Activated naive CD8-positive, alpha-beta T cell treated with anti-CD3 and anti-CD28 coated beads, Interleukin-2, amount 50 U/mL, for 24 hours (primary cell): ENCODE data around the gene DHCR7.

Source experiments
- ATAC-seq: fragments of 150-1000 bp; cut with Tn5 transposase; one replicate; pipeline ENCODE4 v1.10.0; 2021
- DNase-seq: peaks from one replicate; pipeline ENCODE4 v3.0.0; 2021
- H3K27ac Mint-ChIP-seq: one replicate; pipeline ENCODE4 v1.8.0; 2021; ENCODE audit warnings: mild to moderate bottlenecking, mixed read lengths
- H3K27me3 Mint-ChIP-seq: one replicate; pipeline ENCODE4 v1.8.0; 2021; ENCODE audit warnings: mixed read lengths
- H3K36me3 Mint-ChIP-seq: one replicate; pipeline ENCODE4 v1.8.0; 2021; ENCODE audit warnings: low read depth, mixed read lengths
- H3K4me1 Mint-ChIP-seq: one replicate; pipeline ENCODE4 v1.8.0; 2021; ENCODE audit warnings: mixed read lengths
- H3K4me3 Mint-ChIP-seq: one replicate; pipeline ENCODE4 v1.8.0; 2021; ENCODE audit warnings: mild to moderate bottlenecking, moderate library complexity, mixed read lengths
- H3K9me3 Mint-ChIP-seq: one replicate; pipeline ENCODE4 v1.8.0; 2021; ENCODE audit warnings: mixed read lengths

Gene DHCR7

GRCh38 chr11:71472941-71473792 is 25.0 kb upstream of the DHCR7 start:
- no peaks in the 10 kb centered on the region for H3K27me3 Mint-ChIP-seq
- ATAC-seq, result no peak
- DNase-seq, result no peak
- peaks cover 23% of the 10 kb centered on the region for H3K36me3 Mint-ChIP-seq
- H3K4me3 Mint-ChIP-seq, result no peak overlapping the region
- H3K9me3 Mint-ChIP-seq, result no peaks in the 10 kb centered on the region
- H3K4me1 Mint-ChIP-seq, result no peaks in the 10 kb centered on the region
- H3K27ac Mint-ChIP-seq, result no peak overlapping the region

GRCh38 chr11:71472357-71472885 is 24.2 kb upstream of the DHCR7 start:
- Mint-ChIP-seq H3K27ac (no peak overlapping the region), H3K9me3 (no peaks in the 10 kb centered on the region), H3K4me1 (no peaks in the 10 kb centered on the region), H3K36me3 (peaks cover 28% of the 10 kb centered on the region), H3K4me3 (no peak overlapping the region), H3K27me3 (no peaks in the 10 kb centered on the region)
- ATAC-seq (no peak), DNase-seq (no peak)

- no peak overlapping the region for H3K27ac Mint-ChIP-seq
- no peaks in the 10 kb centered on the region for H3K4me1 Mint-ChIP-seq
- no peaks in the 10 kb centered on the region for H3K27me3 Mint-ChIP-seq
- ATAC-seq, result no peak
- DNase-seq, result no peak
- no peak overlapping the region for H3K4me3 Mint-ChIP-seq
- H3K36me3 Mint-ChIP-seq, result peaks cover 35% of the 10 kb centered on the region
- no peaks in the 10 kb centered on the region for H3K9me3 Mint-ChIP-seq
Measured at GRCh38 chr11:71470946-71471345, 22.8 kb upstream of the DHCR7 start.

GRCh38 chr11:71467164-71467563 is 19.0 kb upstream of the DHCR7 start:
- ATAC-seq, result no peak
- Mint-ChIP-seq H3K9me3 (no peaks in the 10 kb centered on the region), H3K27me3 (no peaks in the 10 kb centered on the region), H3K4me1 (peaks cover 5% of the 10 kb centered on the region), H3K4me3 (no peak overlapping the region), H3K27ac (no peak overlapping the region), H3K36me3 (peaks cover 44% of the 10 kb centered on the region)
- DNase-seq, result no peak

DNA sequence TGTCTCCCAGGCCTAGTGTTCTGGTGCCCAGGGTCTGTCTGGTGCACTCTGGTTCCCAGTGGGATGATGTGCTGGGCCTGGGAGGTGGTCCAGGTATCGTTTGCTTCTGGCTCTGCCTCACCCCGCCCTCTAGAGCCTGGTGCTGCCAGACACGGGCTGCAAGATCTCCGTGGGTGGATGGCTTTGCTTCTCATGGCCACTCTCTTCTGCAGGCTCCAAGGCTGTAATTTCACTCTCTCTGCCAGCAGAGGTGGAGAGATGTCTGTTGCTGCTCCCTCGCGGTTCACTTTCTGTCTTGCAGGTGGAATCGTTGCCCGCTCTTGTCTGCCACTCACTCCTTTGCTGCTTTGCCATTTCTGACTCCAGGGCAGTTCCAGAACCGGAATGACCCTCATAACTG is 18.2 kb upstream of the DHCR7 start:
- Mint-ChIP-seq H3K9me3 (no peaks in the 10 kb centered on the region), H3K36me3 (peaks cover 46% of the 10 kb centered on the region), H3K27ac (no peak overlapping the region), H3K27me3 (no peaks in the 10 kb centered on the region), H3K4me3 (no peak overlapping the region), H3K4me1 (peaks cover 5% of the 10 kb centered on the region)
- ATAC-seq (no peak), DNase-seq (no peak)

DNA sequence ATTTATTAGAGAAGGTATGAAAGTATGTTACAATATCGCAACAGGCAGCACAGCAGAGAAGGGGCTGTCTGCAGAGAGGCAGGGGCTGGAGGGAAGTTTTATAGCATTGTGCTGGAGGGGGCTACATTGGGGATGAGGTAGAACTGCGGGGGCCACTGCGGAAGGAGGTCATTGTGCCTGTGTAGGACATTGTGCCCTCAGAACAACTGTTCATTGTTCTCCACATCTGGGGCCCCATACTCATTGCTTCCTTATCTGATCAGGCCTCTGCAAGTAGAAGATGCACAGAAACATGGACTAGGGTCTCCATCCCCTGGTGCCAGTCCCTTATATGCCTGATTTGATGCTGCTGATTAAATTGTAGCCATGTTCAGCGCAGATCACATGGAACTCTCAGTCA is 16.9 kb upstream of the DHCR7 start:
- H3K27me3 Mint-ChIP-seq, result no peaks in the 10 kb centered on the region
- peaks cover 57% of the 10 kb centered on the region for H3K36me3 Mint-ChIP-seq
- H3K4me1 Mint-ChIP-seq, result peaks cover 5% of the 10 kb centered on the region
- H3K9me3 Mint-ChIP-seq, result no peaks in the 10 kb centered on the region
- ATAC-seq, result no peak
- no peak overlapping the region for H3K27ac Mint-ChIP-seq
- H3K4me3 Mint-ChIP-seq, result no peak overlapping the region
- no peak for DNase-seq

GRCh38 chr11:71463331-71464211 is 15.4 kb upstream of the DHCR7 start:
- DNase-seq, result no peak
- H3K27me3 Mint-ChIP-seq, result no peaks in the 10 kb centered on the region
- H3K27ac Mint-ChIP-seq, result no peak overlapping the region
- no peak overlapping the region for H3K4me3 Mint-ChIP-seq
- H3K9me3 Mint-ChIP-seq, result no peaks in the 10 kb centered on the region
- peaks cover 5% of the 10 kb centered on the region for H3K4me1 Mint-ChIP-seq
- no peak for ATAC-seq
- peaks cover 60% of the 10 kb centered on the region for H3K36me3 Mint-ChIP-seq

GRCh38 chr11:71462726-71463125 is 14.5 kb upstream of the DHCR7 start:
- H3K4me1 Mint-ChIP-seq, result peaks cover 5% of the 10 kb centered on the region
- H3K4me3 Mint-ChIP-seq, result no peak overlapping the region
- H3K27me3 Mint-ChIP-seq, result no peaks in the 10 kb centered on the region
- H3K36me3 Mint-ChIP-seq, result peaks cover 55% of the 10 kb centered on the region
- no peaks in the 10 kb centered on the region for H3K9me3 Mint-ChIP-seq
- DNase-seq, result no peak
- H3K27ac Mint-ChIP-seq, result no peak overlapping the region
- no peak for ATAC-seq

DNA sequence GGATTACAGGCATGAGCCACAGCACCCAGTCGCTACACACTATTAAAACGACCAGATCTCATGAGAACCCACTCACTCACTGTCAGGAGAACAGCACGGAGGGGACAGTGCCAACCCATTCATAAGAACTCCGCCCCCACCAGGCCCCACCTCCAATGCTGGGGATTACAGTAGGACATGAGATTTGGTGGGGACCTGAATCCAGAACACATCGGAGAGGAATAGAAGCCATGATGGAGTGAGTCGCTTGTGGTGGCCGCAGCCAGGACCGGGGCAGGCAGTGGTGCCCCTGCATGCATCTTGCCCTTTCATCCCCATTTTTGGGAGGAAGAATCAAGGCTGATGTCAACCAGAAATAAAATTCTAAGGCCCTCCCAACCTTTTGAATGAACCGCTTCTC is 13.5 kb upstream of the DHCR7 start:
- Mint-ChIP-seq H3K27me3 (no peaks in the 10 kb centered on the region), H3K4me3 (no peak overlapping the region), H3K4me1 (peaks cover 5% of the 10 kb centered on the region), H3K9me3 (no peaks in the 10 kb centered on the region), H3K27ac (no peak overlapping the region), H3K36me3 (peaks cover 46% of the 10 kb centered on the region)
- ATAC-seq (no peak), DNase-seq (no peak)

DNA sequence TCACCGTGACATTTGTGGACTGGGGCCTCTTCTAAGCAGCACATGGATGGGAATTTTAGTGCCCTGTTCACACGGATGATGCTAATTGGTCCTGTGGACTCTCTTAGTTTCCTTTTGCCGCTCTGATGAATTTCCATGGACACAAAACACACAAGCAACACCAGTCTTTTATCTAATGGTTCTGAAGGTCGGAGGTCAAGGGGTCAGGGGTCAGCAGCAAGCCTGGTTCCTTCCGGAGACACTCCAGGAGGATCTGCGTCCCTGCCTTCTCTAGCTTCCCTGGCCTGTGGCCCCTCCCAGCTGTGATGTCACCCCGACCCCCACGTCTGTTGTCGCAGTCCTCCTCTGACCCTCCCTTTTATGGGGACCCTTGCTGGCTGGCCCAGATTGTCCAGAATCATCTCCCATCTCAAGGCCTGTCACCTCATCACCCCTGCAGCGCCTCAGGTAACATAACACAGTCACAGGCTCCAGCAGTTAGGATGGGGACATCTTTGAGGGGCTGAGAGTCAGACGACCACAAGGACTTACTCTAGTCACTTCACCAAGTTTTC is 11.7 kb upstream of the DHCR7 start:
- no peak overlapping the region for H3K4me3 Mint-ChIP-seq
- peaks cover 6% of the 10 kb centered on the region for H3K4me1 Mint-ChIP-seq
- ATAC-seq (no peak), DNase-seq (no peak)
- H3K9me3 Mint-ChIP-seq, result no peaks in the 10 kb centered on the region
- no peaks in the 10 kb centered on the region for H3K27me3 Mint-ChIP-seq
- peaks cover 46% of the 10 kb centered on the region for H3K36me3 Mint-ChIP-seq
- H3K27ac Mint-ChIP-seq, result no peak overlapping the region

DNA sequence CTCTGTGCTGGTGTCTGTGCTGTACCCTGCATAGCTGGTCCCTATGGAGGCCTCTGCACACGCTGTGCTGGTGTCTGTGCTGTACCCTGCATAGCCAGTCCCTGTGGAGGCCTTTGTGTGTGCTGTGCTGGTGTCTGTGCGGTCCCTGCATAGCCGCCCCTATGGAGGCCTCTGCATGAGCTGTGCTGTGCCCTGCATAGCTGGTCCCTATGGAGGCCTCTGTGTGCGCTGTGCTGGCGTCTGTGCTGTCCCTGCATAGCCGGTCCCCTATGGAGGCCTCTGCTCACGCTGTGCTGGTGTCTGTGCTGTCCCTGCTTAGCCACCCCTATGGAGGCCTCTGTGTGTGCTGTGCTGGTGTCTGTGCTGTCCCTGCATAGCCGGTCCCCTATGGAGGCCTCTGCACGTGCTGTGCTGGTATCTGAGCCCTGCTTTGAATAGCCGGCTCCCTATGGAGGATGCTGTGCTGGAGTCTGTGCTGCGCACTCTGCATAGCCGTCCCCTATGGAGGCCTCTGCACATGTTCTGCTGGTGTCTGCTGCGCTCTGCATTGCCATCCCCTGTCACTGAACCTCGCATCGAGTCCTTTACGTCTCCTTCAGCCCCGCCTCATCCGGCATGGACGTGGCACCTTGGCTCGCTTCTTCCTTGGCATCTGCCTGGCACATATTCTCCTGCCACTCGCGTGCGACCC is 11.0 kb upstream of the DHCR7 start:
- no peak for ATAC-seq
- peaks cover 48% of the 10 kb centered on the region for H3K36me3 Mint-ChIP-seq

GRCh38 chr11:71458146-71459070 is 10.2 kb upstream of the DHCR7 start:
- ATAC-seq, result no peak

More for the DNA sequence above, 11.0 kb upstream of the DHCR7 start:
- no peak overlapping the region for H3K4me3 Mint-ChIP-seq
- peaks cover 13% of the 10 kb centered on the region for H3K4me1 Mint-ChIP-seq
- no peaks in the 10 kb centered on the region for H3K27me3 Mint-ChIP-seq
- no peaks in the 10 kb centered on the region for H3K9me3 Mint-ChIP-seq
- DNase-seq, result no peak
- H3K27ac Mint-ChIP-seq, result no peak overlapping the region

GRCh38 chr11:71456831-71457230 is 8.6 kb upstream of the DHCR7 start:
- no peak for DNase-seq
- H3K4me3 Mint-ChIP-seq, result no peak overlapping the region
- no peaks in the 10 kb centered on the region for H3K27me3 Mint-ChIP-seq
- H3K9me3 Mint-ChIP-seq, result no peaks in the 10 kb centered on the region
- no peak overlapping the region for H3K27ac Mint-ChIP-seq
- ATAC-seq, result no peak
- H3K36me3 Mint-ChIP-seq, result peaks cover 41% of the 10 kb centered on the region
- peaks cover 28% of the 10 kb centered on the region for H3K4me1 Mint-ChIP-seq

More at GRCh38 chr11:71458146-71459070, 10.2 kb upstream of the DHCR7 start:
- Mint-ChIP-seq H3K4me1 (peaks cover 21% of the 10 kb centered on the region), H3K9me3 (no peaks in the 10 kb centered on the region), H3K27ac (peak overlapping the region; percentile 64), H3K36me3 (peaks cover 43% of the 10 kb centered on the region), H3K4me3 (no peak overlapping the region), H3K27me3 (no peaks in the 10 kb centered on the region)
- DNase-seq, result no peak
